COLO668 (cell line): ENCODE measurements around the gene CDC37.

Experiments used
- DNase-seq: peaks from one replicate; lab custom pipeline; 2025; ENCODE audit not compliant: unreplicated experiment; lab: John Stamatoyannopoulos, UW

The CDC37 gene

GRCh38 chr19:10403137-10404021 lies at the start of gene CDC37:
Gene CDC37, minus strand, starts transcription at chr19:10403542. Its CDS starts 63 bp downstream, at chr19:10403479.
- peak; percentile 97 for DNase-seq

GRCh38 chr19:10450853-10451609 lies 47.7 kb upstream of the CDC37 start:
- DNase-seq, result no peak

- DNase-seq, result no peak
Observed at GRCh38 chr19:10450191-10450852, 47.0 kb upstream of the CDC37 start.

- no peak for DNase-seq
Observed at GRCh38 chr19:10449037-10449436, 45.7 kb upstream of the CDC37 start.

GRCh38 chr19:10442698-10443097 lies 39.4 kb upstream of the CDC37 start:
- DNase-seq, result no peak

- DNase-seq, result no peak
Observed at GRCh38 chr19:10439588-10439987, 36.2 kb upstream of the CDC37 start.

- no peak for DNase-seq
Observed at GRCh38 chr19:10433131-10433536, 29.8 kb upstream of the CDC37 start.

GRCh38 chr19:10432736-10433130 lies 29.4 kb upstream of the CDC37 start:
- DNase-seq, result no peak

GRCh38 chr19:10431943-10432735 lies 28.8 kb upstream of the CDC37 start:
- DNase-seq, result no peak

GRCh38 chr19:10431254-10431942 lies 28.1 kb upstream of the CDC37 start:
- DNase-seq, result no peak

- no peak for DNase-seq
Observed at GRCh38 chr19:10430505-10431253, 27.3 kb upstream of the CDC37 start.

GRCh38 chr19:10428996-10429381 lies 25.6 kb upstream of the CDC37 start:
- no peak for DNase-seq

GRCh38 chr19:10427169-10427568 lies 23.8 kb upstream of the CDC37 start:
- DNase-seq, result no peak

- DNase-seq, result peak; percentile 75
Observed at GRCh38 chr19:10424011-10424637, 20.8 kb upstream of the CDC37 start.

- no peak for DNase-seq
Observed at GRCh38 chr19:10422846-10423245, 19.5 kb upstream of the CDC37 start.

GRCh38 chr19:10422046-10422461 lies 18.7 kb upstream of the CDC37 start:
- DNase-seq, result no peak

GRCh38 chr19:10421240-10422045 lies 18.1 kb upstream of the CDC37 start:
- DNase-seq, result no peak
